A549 (cell line): Measurements from ENCODE around the gene KCNQ5. TPM values are rescaled to one million over a fixed set of nuclear protein-coding genes. Genes with fewer than 3 reads are reported as not detected.

ENCODE experiments used
- ATAC-seq, 2 experiments: fragments of 200-7000 bp in 1 of 2; fragments of >200 bp in 1 of 2; cut with Nextera tagmentation in 1 of 2; cut with Tn5 transposase in 1 of 2; 3 replicates each; pipeline versions ENCODE4 v1.8.0 to v1.9.1; 2018 to 2020; ENCODE audit warnings: mild to moderate bottlenecking in 1 of 2, moderate library complexity in 1 of 2
- CTCF ChIA-PET: fragments of 300-600 bp; sonication (Branson Sonifier 250); formaldehyde crosslinking; extraction: SDS; loops from one replicate; lab custom pipeline; 2021; ENCODE audit warnings: antibody characterized with exemption, inconsistent platforms; lab: Yijun Ruan, JAX
- POLR2A ChIA-PET: fragments of 350-600 bp; formaldehyde crosslinking; extraction: SDS; loops from one replicate; lab custom pipeline; 2021; ENCODE audit warnings: antibody characterized with exemption, inconsistent platforms; lab: Yijun Ruan, JAX
- DNase-seq, 2 experiments: peaks; one replicate each; pipeline versions ENCODE4 v3.0.0 to v3.0.0-alpha.2; 2011 to 2016; ENCODE audit warnings: low read depth in 1 of 2, low spot score in 1 of 2
- FAIRE-seq: peaks from 2 replicates; lab custom pipeline; 2011; peaks lifted over from hg19 to GRCh38; lab: Jason Lieb, UNC
- H3K27ac ChIP-seq, 2 experiments: fragments of >200 bp; sonication (Bioruptor Twin); formaldehyde crosslinking; 3 replicates each; pipeline ENCODE4 v1.5.1; 2016 to 2017
- H3K4me1 ChIP-seq: fragments of >200 bp; sonication (Bioruptor Twin); formaldehyde crosslinking; 3 replicates; pipeline ENCODE4 v1.6.1; 2016
- H3K4me2 ChIP-seq: fragments of >200 bp; sonication (Bioruptor Twin); formaldehyde crosslinking; 3 replicates; pipeline ENCODE4 v1.6.1; 2016
- H3K4me3 ChIP-seq: fragments of >200 bp; sonication (Bioruptor Twin); formaldehyde crosslinking; 3 replicates; pipeline ENCODE4 v1.5.1; 2016
- H3K9me3 ChIP-seq: fragments of >200 bp; sonication (Bioruptor Twin); formaldehyde crosslinking; 3 replicates; pipeline ENCODE4 v1.6.1; 2016
- BHLHE40 ChIP-seq: IDR thresholded peaks from 2 replicates; pipeline ENCODE4 v1.6.1; 2012; ENCODE audit warnings: low read depth, low read length, inconsistent platforms
- CBX8 ChIP-seq: fragments of 200-600 bp; sonication (generic); IDR thresholded peaks from 2 replicates; pipeline ENCODE4 v1.6.1; 2016
- CEBPB ChIP-seq, 2 experiments: fragments of >200 bp in 1 of 2; sonication (Bioruptor Twin) in 1 of 2; formaldehyde crosslinking in 1 of 2; IDR thresholded peaks; 2 replicates each; pipeline ENCODE4 v1.6.1; 2012 to 2016
- CHD2 ChIP-seq: fragments of 150-350 bp; IDR thresholded peaks from 2 replicates; pipeline ENCODE4 v1.6.1; 2014; ENCODE audit warnings: low read length; ENCODE audit not compliant: partially characterized antibody
- CHD4 ChIP-seq: fragments of 200-600 bp; sonication (generic); IDR thresholded peaks from 2 replicates; pipeline ENCODE4 v1.6.1; 2016; ENCODE audit warnings: antibody characterized with exemption, mild to moderate bottlenecking, borderline replicate concordance
- EHMT2 ChIP-seq: fragments of 200-600 bp; sonication (generic); IDR thresholded peaks from 2 replicates; pipeline ENCODE4 v1.6.1; 2016; ENCODE audit warnings: antibody characterized with exemption, low read depth, mild to moderate bottlenecking, moderate library complexity
- EP300 ChIP-seq, 2 experiments: fragments of >200 bp; sonication (Bioruptor Twin); formaldehyde crosslinking; IDR thresholded peaks; 2 replicates in 1 of 2; 3 replicates in 1 of 2; pipeline ENCODE4 v1.6.1; 2016 to 2017
- ESRRA ChIP-seq: fragments of 150-350 bp; IDR thresholded peaks from 2 replicates; pipeline ENCODE4 v1.6.1; 2014; ENCODE audit warnings: mild to moderate bottlenecking, low read length, borderline replicate concordance
- FOSL2 ChIP-seq, 2 experiments: fragments of 450-650 bp in 1 of 2; fragments of >200 bp in 1 of 2; sonication (Bioruptor Twin) in 1 of 2; formaldehyde crosslinking; IDR thresholded peaks; 2 replicates each; pipeline versions ENCODE4 v1.5.0 to v1.6.1; 2016 to 2020; ENCODE audit warnings: mild to moderate bottlenecking in 1 of 2, moderate library complexity in 1 of 2
- FOXS1 ChIP-seq: fragments of 250-450 bp; sonication (Bioruptor Pico); IDR thresholded peaks from 2 replicates; pipeline ENCODE4 v1.5.0; 2020; ENCODE audit warnings: mild to moderate bottlenecking, moderate library complexity
- GATA3 ChIP-seq: IDR thresholded peaks from 2 replicates; pipeline ENCODE4 v1.6.1; 2012; ENCODE audit warnings: borderline replicate concordance
- HDAC2 ChIP-seq: fragments of 200-600 bp; sonication (generic); IDR thresholded peaks from 2 replicates; pipeline ENCODE4 v1.6.1; 2016
- HES2 ChIP-seq: fragments of >200 bp; sonication (Bioruptor Twin); formaldehyde crosslinking; IDR thresholded peaks from 2 replicates; pipeline ENCODE4 v1.6.1; 2016
- HEYL ChIP-seq: fragments of 250-450 bp; sonication (Bioruptor Pico); IDR thresholded peaks from 2 replicates; pipeline ENCODE4 v1.8.0; 2021; ENCODE audit warnings: mild to moderate bottlenecking, moderate library complexity
- HOXA7 ChIP-seq: fragments of 250-450 bp; sonication (Bioruptor Pico); IDR thresholded peaks from 2 replicates; pipeline ENCODE4 v1.5.0; 2020; ENCODE audit warnings: mild to moderate bottlenecking, moderate library complexity
- HOXB5 ChIP-seq: fragments of 250-450 bp; sonication (Bioruptor Pico); IDR thresholded peaks from 2 replicates; pipeline ENCODE4 v1.5.0; 2020; ENCODE audit warnings: mild to moderate bottlenecking, moderate library complexity
- JUN ChIP-seq, 2 experiments: fragments of >200 bp; sonication (Bioruptor Twin); formaldehyde crosslinking; IDR thresholded peaks; 2 replicates in 1 of 2; 3 replicates in 1 of 2; pipeline ENCODE4 v1.6.1; 2016 to 2017
- JUNB ChIP-seq: fragments of >200 bp; sonication (Bioruptor Twin); formaldehyde crosslinking; IDR thresholded peaks from 2 replicates; pipeline ENCODE4 v1.6.1; 2016
- KDM1A ChIP-seq: fragments of 200-600 bp; sonication (generic); IDR thresholded peaks from 2 replicates; pipeline ENCODE4 v1.6.1; 2016; ENCODE audit warnings: low read depth, mild to moderate bottlenecking
- KDM5A ChIP-seq: fragments of 200-600 bp; sonication (generic); IDR thresholded peaks from 2 replicates; pipeline ENCODE4 v1.6.1; 2016; ENCODE audit warnings: antibody characterized with exemption, mild to moderate bottlenecking
- MAFK ChIP-seq: fragments of 450-650 bp; IDR thresholded peaks from 2 replicates; pipeline ENCODE4 v1.6.1; 2014; ENCODE audit not compliant: partially characterized antibody
- NFE2L2 ChIP-seq: fragments of 150-350 bp; conservative IDR thresholded peaks from 2 replicates; pipeline ENCODE4 v1.6.1; 2014; ENCODE audit warnings: low read length
- NR3C1 ChIP-seq: fragments of >200 bp; sonication (Bioruptor Twin); formaldehyde crosslinking; IDR thresholded peaks from 3 replicates; pipeline ENCODE4 v1.6.1; 2017
- PHF8 ChIP-seq: fragments of 200-600 bp; sonication (generic); IDR thresholded peaks from 2 replicates; pipeline ENCODE4 v1.6.1; 2016; ENCODE audit warnings: low read depth, mild to moderate bottlenecking, antibody characterized with exemption, moderate library complexity, borderline replicate concordance
- POLR2AphosphoS2 ChIP-seq: conservative IDR thresholded peaks from 2 replicates; pipeline ENCODE4 v1.6.1; 2012; ENCODE audit warnings: low read length, improper control_type of control experiment, inconsistent platforms
- RAD21 ChIP-seq, 2 experiments: fragments of >200 bp in 1 of 2; sonication (Bioruptor Twin) in 1 of 2; formaldehyde crosslinking in 1 of 2; IDR thresholded peaks in 1 of 2; conservative IDR thresholded peaks in 1 of 2; 2 replicates in 1 of 2; 3 replicates in 1 of 2; pipeline ENCODE4 v1.6.1; 2012 to 2018; ENCODE audit warnings: inconsistent platforms in 1 of 2
- RCOR1 ChIP-seq: fragments of 150-350 bp; IDR thresholded peaks from 2 replicates; pipeline ENCODE4 v1.6.1; 2014; ENCODE audit warnings: antibody characterized with exemption, low read length, low read depth
- RFX5 ChIP-seq: fragments of 450-650 bp; IDR thresholded peaks from 2 replicates; pipeline ENCODE4 v1.7.1; 2014; ENCODE audit warnings: antibody characterized with exemption, mild to moderate bottlenecking, moderate library complexity
- TP53 ChIP-seq: fragments of 250-450 bp; sonication (Bioruptor Pico); IDR thresholded peaks from 2 replicates; pipeline ENCODE4 v1.5.0; 2021; ENCODE audit warnings: mild to moderate bottlenecking, moderate library complexity
- USF2 ChIP-seq: fragments of 450-650 bp; IDR thresholded peaks from 2 replicates; pipeline ENCODE4 v1.6.1; 2014; ENCODE audit warnings: antibody characterized with exemption
- ZC3H11A ChIP-seq: fragments of 450-650 bp; IDR thresholded peaks from 2 replicates; pipeline ENCODE4 v1.6.1; 2014; ENCODE audit warnings: antibody characterized with exemption, mild to moderate bottlenecking
- ZFP36 ChIP-seq: fragments of 450-650 bp; IDR thresholded peaks from 2 replicates; pipeline ENCODE4 v1.6.1; 2014; ENCODE audit warnings: borderline replicate concordance; ENCODE audit not compliant: partially characterized antibody
- ZSCAN20 ChIP-seq: fragments of 250-450 bp; sonication (Bioruptor Pico); IDR thresholded peaks from 2 replicates; pipeline ENCODE4 v1.8.0; 2022; ENCODE audit warnings: mild to moderate bottlenecking, moderate library complexity
- WGBS: methylation state at CpG from one replicate; pipeline ENCODE4 v1.1.6; 2017; ENCODE audit errors: missing lambda C conversion rate; 5-methylcytosine and 5-hydroxymethylcytosine counted together
- polyA plus RNA-seq, 4 experiments: library from polyadenylated mRNA; depleted of rRNA in 3 of 4; stranded (reverse); fragments of >200 nt; fragmentation: RNase III in 1 of 4; extraction: RNeasy Plus Mini Kit Qiagen cat#74134 plus additional on column Dnase treatment in 1 of 4; gene quantifications; 2 replicates in 3 of 4; 3 replicates in 1 of 4; pipeline ENCODE4 v1.2.3, GENCODE V29; 2011 to 2017
- TF ChIP-seq, protein P1 (sequence below): IDR thresholded peaks from 2 replicates; pipeline ENCODE4 v1.6.1; 2012

KCNQ5 gene
- polyA plus RNA-seq, 2 of the 4 experiments (the other 2 are of a cell fraction), result 1.2 to 1.3 TPM

GRCh38 chr6:73000460-73000859, 378.6 kb downstream of the KCNQ5 start:
- FAIRE-seq, result no peak
- no peaks in the 10 kb centered on the region for H3K9me3 ChIP-seq
- no peak overlapping the region for H3K4me3 ChIP-seq
- DNase-seq, result no peak
- TF ChIP-seq RCOR1 (no peak), CBX8 (no peak), JUNB (no peak), PHF8 (no peak), EHMT2 (no peak), JUN (IDR thresholded peaks at IDR 0.05) (no peak), HOXA7 (no peak), NFE2L2 (no peak), CEBPB (IDR thresholded peaks at IDR 0.05) (no peak), TP53 (no peak), NR3C1 (no peak), FOXS1 (CRISPR knock-in tag) (no peak), GATA3 (no peak), CHD2 (no peak), HOXB5 (CRISPR knock-in tag) (no peak), RFX5 (no peak), HES2 (no peak), HDAC2 (no peak)
- CTCF ChIA-PET, result no interaction called here
- H3K27ac ChIP-seq, result no peak overlapping the region
- no peak overlapping the region for H3K4me2 ChIP-seq
- POLR2A ChIA-PET, result no interaction called here
- no peaks in the 10 kb centered on the region for H3K4me1 ChIP-seq
- no peak for ATAC-seq
- 43% methylated on average over 3 of the region's 3 CpGs for WGBS

GRCh38 chr6:73002588-73002987, 380.7 kb downstream of the KCNQ5 start:
- ATAC-seq, result no peak
- H3K9me3 ChIP-seq, result no peaks in the 10 kb centered on the region
- TF ChIP-seq ESRRA (no peak), HES2 (no peak), BHLHE40 (no peak), MAFK (no peak), RAD21 (conservative IDR thresholded peaks at IDR 0.05 in 1 of 2, IDR thresholded peaks at IDR 0.05 in 1 of 2) (no peak), CHD4 (no peak), ZSCAN20 (no peak), ZC3H11A (no peak), KDM1A (no peak), JUNB (no peak), USF2 (no peak), HEYL (CRISPR knock-in tag) (no peak), KDM5A (no peak), ZFP36 (no peak), EP300 (IDR thresholded peaks at IDR 0.05) (no peak), RCOR1 (no peak), HOXB5 (CRISPR knock-in tag) (no peak), FOSL2 (IDR thresholded peaks at IDR 0.05) (no peak), FOSL2 (CRISPR knock-in tag; IDR thresholded peaks at IDR 0.05) (no peak), POLR2AphosphoS2 (no peak)
- TF ChIP-seq, protein P1, sequence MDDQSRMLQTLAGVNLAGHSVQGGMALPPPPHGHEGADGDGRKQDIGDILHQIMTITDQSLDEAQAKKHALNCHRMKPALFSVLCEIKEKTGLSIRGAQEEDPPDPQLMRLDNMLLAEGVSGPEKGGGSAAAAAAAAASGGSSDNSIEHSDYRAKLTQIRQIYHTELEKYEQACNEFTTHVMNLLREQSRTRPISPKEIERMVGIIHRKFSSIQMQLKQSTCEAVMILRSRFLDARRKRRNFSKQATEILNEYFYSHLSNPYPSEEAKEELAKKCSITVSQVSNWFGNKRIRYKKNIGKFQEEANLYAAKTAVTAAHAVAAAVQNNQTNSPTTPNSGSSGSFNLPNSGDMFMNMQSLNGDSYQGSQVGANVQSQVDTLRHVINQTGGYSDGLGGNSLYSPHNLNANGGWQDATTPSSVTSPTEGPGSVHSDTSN, result no peak
- TF ChIP-seq, all 56 proteins: peak for 0
- ChIA-PET POLR2A (no interaction called here), CTCF (no interaction called here)
- no peak overlapping the region for H3K27ac ChIP-seq
- H3K4me3 ChIP-seq, result no peak overlapping the region
- H3K4me2 ChIP-seq, result no peak overlapping the region
- no peaks in the 10 kb centered on the region for H3K4me1 ChIP-seq
- FAIRE-seq (no peak), DNase-seq (no peak)
